EH (cell line): Measurements from ENCODE around the gene FMR1NB.

Experiments
- DNase-seq: peaks from one replicate; pipeline ENCODE4 v3.0.0-alpha.2; 2015; ENCODE audit warnings: low read depth

FMR1NB gene

GRCh38 chrX:147981038-147981752 lies at the start of gene FMR1NB:
FMR1NB (plus strand) TSS chrX:147981337; CDS start chrX:147981403, 66 bp downstream.
- DNase-seq: no peak

DNA sequence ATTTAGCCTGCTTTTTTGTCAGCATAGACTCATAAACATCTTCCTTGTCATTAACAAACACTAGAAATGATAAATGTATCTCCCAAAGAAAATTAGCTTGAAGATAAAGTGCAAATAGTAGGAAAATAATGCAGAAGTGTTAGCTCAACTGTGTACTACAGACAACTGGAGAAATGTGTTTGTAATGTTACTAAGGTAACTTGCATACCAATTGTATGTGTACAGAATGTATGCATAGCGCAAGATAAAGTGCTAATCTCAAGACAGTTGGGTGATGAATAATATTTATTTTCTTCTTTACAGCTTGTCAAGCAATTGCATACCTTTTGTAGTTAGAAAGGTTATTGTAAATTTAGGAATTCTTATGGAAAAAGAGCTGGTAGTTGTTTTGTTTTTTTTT lies 47.3 kb upstream of the FMR1NB start:
- DNase-seq: no peak

DNA sequence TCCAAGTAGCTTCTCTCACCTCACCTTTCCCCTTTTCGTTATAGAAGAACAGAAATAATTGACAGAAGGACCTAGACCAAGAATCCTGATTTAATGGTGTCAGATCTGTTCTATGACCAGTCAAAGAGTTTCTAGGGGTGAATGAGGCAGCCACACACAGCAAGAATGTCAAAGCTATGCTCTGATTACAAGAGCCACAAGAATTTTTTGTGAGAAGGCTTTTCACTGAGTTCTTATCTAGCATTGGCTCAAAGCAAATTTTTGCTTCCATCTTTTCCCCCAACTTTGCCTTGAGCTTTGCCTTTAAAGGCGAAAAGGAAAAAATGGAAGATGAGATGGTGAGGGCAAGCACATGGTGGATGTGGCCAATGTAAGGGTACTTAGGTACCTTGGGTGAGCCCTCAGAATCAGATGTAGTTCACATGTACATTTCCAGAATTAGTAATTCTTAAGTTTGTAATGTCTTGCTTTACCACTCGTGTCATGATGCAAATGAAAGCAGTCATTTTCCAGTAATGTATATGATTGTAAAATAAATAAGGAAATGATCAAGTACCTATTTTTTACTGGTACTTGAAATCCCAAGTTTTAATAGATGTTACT lies 45.9 kb upstream of the FMR1NB start:
- peak; percentile 0 for DNase-seq

DNA sequence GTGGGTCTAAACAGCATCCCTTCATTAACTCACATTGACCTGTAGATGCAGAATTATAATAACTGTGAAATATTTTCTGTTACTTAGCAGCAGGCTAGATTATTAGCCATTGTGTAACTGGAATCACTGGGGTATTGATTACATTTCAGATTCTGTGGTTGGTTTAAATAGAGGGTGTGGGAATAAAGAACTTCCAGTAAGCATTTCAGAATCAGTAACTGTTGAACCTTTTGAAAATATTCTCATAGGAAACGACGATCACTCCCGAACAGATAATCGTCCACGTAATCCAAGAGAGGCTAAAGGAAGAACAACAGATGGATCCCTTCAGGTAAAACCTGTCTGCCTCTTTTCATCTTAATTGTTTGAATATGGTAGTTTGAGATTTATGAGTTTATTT lies 35.9 kb upstream of the FMR1NB start:
- DNase-seq: no peak

- DNase-seq: no peak
Measured at GRCh38 chrX:147948531-147948930, 32.6 kb upstream of the FMR1NB start.

DNA sequence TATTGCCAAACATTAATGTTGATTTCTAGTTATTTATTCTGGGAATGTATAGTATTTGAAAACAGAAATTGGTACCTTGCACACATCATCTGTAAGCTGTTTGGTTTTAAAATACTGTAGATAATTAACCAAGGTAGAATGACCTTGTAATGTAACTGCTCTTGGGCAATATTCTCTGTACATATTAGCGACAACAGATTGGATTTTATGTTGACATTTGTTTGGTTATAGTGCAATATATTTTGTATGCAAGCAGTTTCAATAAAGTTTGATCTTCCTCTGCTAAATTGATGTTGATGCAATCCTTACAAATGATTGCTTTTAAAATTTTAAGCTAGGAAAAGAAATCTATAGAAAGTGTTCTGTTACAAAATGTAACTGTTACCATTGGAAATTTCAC lies 30.8 kb upstream of the FMR1NB start:
- DNase-seq: no peak

DNA sequence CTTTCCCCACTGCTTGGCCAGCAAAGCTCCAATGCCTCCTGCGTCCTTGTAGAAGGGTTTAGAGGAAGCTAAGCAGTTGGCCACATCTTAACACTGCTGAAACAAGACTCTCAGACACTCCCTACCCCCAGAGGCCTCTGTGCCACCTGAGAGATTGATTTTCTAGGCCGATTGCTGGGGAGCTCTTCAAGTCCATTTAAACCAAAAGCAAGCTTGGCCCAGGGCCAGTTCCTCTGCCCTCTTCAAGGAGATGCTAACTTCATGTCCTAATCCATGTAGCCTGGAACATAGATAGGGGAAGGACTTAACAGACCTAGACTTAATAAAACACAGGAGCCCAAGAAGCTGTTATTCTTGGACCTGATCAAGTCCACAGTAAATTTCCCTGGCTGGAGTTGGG lies 27.2 kb upstream of the FMR1NB start:
- DNase-seq: no peak

DNA sequence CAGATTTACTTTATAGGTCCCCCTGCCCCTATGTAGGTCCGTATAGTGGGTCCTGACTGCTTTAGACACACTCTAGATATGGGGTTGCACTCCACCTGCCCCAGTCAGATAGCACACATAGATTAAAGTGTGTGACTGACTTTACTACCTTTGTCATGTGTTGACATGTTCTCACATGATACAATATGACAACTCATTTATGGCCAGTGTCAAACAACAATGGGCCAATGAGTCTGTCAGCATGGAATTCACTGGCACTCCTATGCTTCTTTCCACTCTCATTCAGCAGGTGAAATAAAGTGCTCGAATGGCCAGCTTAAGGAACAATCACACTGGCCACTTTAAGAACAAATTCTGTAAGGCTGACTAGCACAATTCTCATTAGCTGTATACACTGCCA lies 23.8 kb upstream of the FMR1NB start:
- no peak for DNase-seq

GRCh38 chrX:147958291-147958690 lies 22.8 kb upstream of the FMR1NB start:
- DNase-seq: peak; percentile 75

- no peak for DNase-seq
Measured at GRCh38 chrX:147960722-147961121, 20.4 kb upstream of the FMR1NB start.

DNA sequence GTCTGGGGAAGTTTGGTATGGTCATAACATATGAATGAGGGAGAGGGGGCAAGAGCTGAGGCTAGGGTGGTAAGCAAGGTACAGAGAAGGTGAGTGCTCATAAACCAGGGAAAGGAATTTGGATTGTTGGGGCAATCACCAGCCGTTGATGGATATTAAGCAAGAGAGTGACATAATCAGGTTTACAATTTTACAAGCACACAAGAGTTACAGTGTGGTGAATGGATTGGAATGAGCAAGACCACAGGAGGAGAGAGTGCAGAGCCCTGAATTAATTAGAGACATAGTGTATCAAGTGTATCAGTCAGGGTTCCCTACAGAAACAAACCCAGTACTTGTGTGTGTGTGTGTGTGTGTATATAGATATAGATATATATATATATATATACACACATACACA lies 18.7 kb upstream of the FMR1NB start:
- DNase-seq: peak; percentile 19

DNA sequence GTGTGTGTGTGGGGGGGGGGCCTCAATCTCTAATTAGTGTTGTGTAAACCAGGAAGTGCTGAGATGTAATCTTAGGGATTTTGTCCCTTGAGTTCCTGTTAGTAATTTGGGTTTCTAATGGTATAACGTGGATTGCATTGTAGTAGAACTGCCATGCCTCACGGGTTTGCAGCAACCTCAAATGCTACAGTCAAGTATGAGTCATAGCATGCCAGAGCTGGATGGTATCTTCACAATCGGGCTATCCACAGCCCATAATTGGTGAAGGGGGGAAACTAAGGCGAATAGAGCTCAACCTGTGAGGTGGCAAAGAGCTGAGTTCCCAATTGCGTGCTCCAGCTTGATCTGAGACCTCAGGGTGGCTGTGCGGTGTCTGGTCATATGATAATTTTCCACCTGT lies 2.2 kb upstream of the FMR1NB start:
- DNase-seq: no peak

DNA sequence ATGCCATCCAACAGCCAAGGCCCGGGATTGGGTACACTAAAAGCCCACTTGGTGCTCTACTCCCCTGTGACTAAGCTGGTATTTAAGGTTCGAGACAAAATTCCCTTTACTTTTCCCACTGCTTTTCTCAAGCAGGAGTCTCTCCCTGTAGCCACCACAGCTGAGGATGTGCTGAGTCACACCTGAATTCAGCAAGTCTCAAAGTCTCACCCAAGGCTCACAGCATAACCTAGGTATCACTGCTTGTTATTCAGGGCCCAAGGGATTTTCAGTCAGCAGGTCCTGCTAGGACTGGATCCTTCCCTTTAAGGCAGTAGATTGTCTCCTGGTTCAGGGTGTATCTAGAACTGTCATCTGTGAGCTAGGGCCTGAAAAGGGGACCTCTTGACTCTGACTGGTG lies 39.2 kb downstream of the FMR1NB start:
- no peak for DNase-seq

GRCh38 chrX:148024425-148025148 lies 43.5 kb downstream of the FMR1NB start:
- no peak for DNase-seq

GRCh38 chrX:148035380-148035779 lies 54.2 kb downstream of the FMR1NB start:
- no peak for DNase-seq

GRCh38 chrX:148037020-148037419 lies 55.9 kb downstream of the FMR1NB start:
- DNase-seq: no peak

- DNase-seq: peak; percentile 0
Measured at GRCh38 chrX:148043271-148043855, 62.2 kb downstream of the FMR1NB start.

- no peak for DNase-seq
Measured at GRCh38 chrX:148047200-148047599, 66.1 kb downstream of the FMR1NB start.

DNA sequence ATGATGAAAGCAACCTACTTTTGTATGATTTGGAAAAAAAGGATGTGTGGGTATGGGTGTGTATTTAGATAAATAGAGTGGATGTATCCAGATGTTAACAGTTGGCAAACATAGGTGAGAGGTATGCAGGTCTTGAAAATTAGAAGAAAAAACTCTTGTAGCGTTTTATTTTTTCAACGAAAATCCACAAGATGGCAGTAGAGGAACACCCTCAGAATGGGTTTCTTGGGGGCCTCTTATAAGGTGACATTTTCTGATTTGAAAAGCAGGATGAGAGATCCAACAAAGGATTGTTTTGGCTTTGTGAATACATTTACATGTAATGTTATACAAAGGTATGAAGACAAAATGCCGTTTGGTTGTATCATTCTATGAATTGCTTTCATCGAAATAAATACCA lies 68.3 kb downstream of the FMR1NB start:
- DNase-seq: peak; percentile 37

- no peak for DNase-seq
Measured at GRCh38 chrX:148051973-148052372, 70.8 kb downstream of the FMR1NB start.

DNA sequence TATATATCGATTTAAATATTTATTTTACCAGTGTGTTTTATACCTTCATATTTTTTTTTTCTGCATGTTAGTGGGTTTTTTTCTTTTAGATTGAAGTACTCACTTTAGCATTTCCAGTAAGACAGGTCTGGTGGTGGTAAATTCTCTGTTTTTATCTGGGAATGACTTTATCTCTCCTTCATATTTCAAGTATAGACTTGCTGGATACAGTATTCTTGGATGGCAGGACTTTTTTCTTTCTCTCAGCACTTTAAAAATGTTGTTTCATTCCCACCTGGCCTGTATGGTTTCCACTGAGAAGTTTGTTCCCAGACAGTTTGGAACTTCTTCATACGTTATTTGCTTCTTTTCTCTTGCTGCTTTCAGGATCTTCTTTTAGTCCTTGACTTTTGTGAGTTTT lies 86.1 kb downstream of the FMR1NB start:
- DNase-seq: no peak

DNA sequence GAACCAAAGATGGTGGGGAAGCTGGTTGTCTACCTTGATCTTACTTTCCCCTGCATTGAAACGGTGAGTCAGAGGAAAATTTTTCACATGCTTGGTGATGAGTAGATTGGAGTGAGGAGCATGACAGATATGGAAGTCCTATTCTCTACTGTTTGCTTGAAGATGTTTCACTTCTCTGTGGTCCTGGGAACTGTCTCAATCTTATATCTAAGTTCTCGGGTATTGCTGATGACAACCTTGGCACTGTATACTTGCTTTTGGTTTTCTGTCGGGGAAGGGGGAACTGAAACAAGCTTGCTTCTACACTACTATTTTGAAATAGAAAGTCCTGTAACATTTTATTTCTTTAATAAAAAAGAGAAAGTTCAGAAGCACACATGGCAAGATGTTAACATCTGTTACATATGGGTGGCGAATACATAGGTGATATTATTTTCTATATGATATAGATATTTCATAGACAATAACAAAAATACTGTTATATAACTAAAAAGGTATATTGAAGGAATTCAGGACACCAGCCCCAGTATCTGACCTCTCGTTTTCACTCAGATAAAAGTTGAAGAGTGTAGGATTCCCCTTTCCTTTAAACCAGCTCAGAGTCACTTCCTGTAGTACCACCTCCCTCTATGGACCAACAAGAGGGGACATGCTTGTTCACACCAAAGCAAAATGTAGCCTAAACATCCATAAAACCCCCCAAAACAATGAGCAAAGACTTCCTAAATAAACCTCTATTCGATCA lies 88.8 kb downstream of the FMR1NB start:
- DNase-seq: no peak
